CD8-positive, alpha-beta memory T cell (primary cell): ENCODE data around the gene KIAA1143. TPM values are rescaled to one million over a fixed set of nuclear protein-coding genes. Genes with fewer than 3 reads are reported as not detected.

Source experiments
- CTCF ChIA-PET: fragments of 350-600 bp; sonication (Branson Sonifier 250); formaldehyde crosslinking; loops from one replicate; lab custom pipeline; 2021; ENCODE audit warnings: antibody characterized with exemption; lab: Charles Lee
- POLR2A ChIA-PET: fragments of 350-600 bp; sonication (Branson Sonifier 250); formaldehyde crosslinking; loops from one replicate; lab custom pipeline; 2021; ENCODE audit warnings: antibody characterized with exemption; lab: Charles Lee
- DNase-seq, 5 donors: peaks; one replicate each; pipeline versions ENCODE4 v3.0.0 to v3.0.0-alpha.2; 2020 to 2022; ENCODE audit warnings: mixed read lengths in 1 of 5
- H3K27ac ChIP-seq: one replicate; pipeline ENCODE4 v1.7.0; 2013; ENCODE audit warnings: low read depth, mild to moderate bottlenecking, low read length, moderate library complexity
- H3K27me3 ChIP-seq: 2 replicates; pipeline ENCODE4 v1.7.0; 2013; ENCODE audit warnings: low read length, mild to moderate bottlenecking; ENCODE audit not compliant: insufficient read depth, poor library complexity, severe bottlenecking
- H3K36me3 ChIP-seq: 2 replicates; pipeline ENCODE4 v1.7.0; 2013; ENCODE audit warnings: mild to moderate bottlenecking, low read length, moderate library complexity; ENCODE audit not compliant: insufficient read depth
- H3K4me1 ChIP-seq: 2 replicates; pipeline ENCODE4 v1.7.0; 2013; ENCODE audit warnings: mild to moderate bottlenecking, low read length, moderate library complexity; ENCODE audit not compliant: insufficient read depth
- H3K4me3 ChIP-seq: 2 replicates; pipeline ENCODE4 v1.7.0; 2013; ENCODE audit warnings: mild to moderate bottlenecking, low read length
- H3K9me3 ChIP-seq: 2 replicates; pipeline ENCODE4 v1.7.0; 2013; ENCODE audit warnings: mild to moderate bottlenecking, low read length
- H3K27ac Mint-ChIP-seq, 8 donors: one replicate each; pipeline ENCODE4 v1.8.0; 2020 to 2021; ENCODE audit warnings: mixed read lengths in 8 of 8, mild to moderate bottlenecking in 6 of 8, inconsistent platforms in 3 of 8, moderate library complexity in 3 of 8
- H3K27me3 Mint-ChIP-seq, 2 donors: one replicate each; pipeline ENCODE4 v1.8.0; 2020 to 2021; ENCODE audit warnings: mixed read lengths in 2 of 2, mild to moderate bottlenecking in 1 of 2, moderate library complexity in 1 of 2
- H3K36me3 Mint-ChIP-seq, 3 donors: one replicate each; pipeline ENCODE4 v1.8.0; 2020 to 2021; ENCODE audit warnings: mixed read lengths in 3 of 3, inconsistent platforms in 1 of 3, mild to moderate bottlenecking in 1 of 3
- H3K4me1 Mint-ChIP-seq, 3 donors: one replicate each; pipeline ENCODE4 v1.8.0; 2020 to 2021; ENCODE audit warnings: mixed read lengths in 3 of 3, inconsistent platforms in 1 of 3, mild to moderate bottlenecking in 1 of 3
- H3K4me3 Mint-ChIP-seq, 7 donors: one replicate each; pipeline ENCODE4 v1.8.0; 2020 to 2021; ENCODE audit warnings: mixed read lengths in 7 of 7, mild to moderate bottlenecking in 6 of 7, moderate library complexity in 4 of 7, inconsistent platforms in 2 of 7
- H3K9me3 Mint-ChIP-seq, 5 donors: one replicate each; pipeline ENCODE4 v1.8.0; 2020 to 2022; ENCODE audit warnings: mixed read lengths in 5 of 5, mild to moderate bottlenecking in 3 of 5, moderate library complexity in 2 of 5, inconsistent platforms in 1 of 5
- polyA plus RNA-seq: library from polyadenylated mRNA; unstranded; fragments of 300-500 nt; fragmentation: Illumina TruSeq; gene quantifications from one replicate; pipeline ENCODE4 v1.2.3, GENCODE V29; 2021
- total RNA-seq, 2 experiments: library from RNA; stranded (reverse); gene quantifications; one replicate each; pipeline ENCODE4 v1.2.3, GENCODE V29; 2021

The KIAA1143 gene
- 10 to 100 TPM; 38.9 to 41.7 TPM for total RNA-seq
- 24.5 TPM for polyA plus RNA-seq

GRCh38 chr3:44761424-44762169 is at the start of gene KIAA1143, which contains the start of gene KIF15:
KIAA1143 (minus strand) TSS chr3:44761619; CDS start chr3:44761602, 17 bp downstream.
KIF15 (plus strand) TSS chr3:44761794; CDS start chr3:44761866, 72 bp downstream.
- Histone ChIP-seq H3K4me3 (peak within 1 kb of the TSS; percentile 95), H3K27me3 (no peaks in the 10 kb centered on the region), H3K36me3 (peaks cover 6% of the 10 kb centered on the region), H3K9me3 (no peaks in the 10 kb centered on the region), H3K27ac (peak within 1 kb of the TSS; percentile 96), H3K4me1 (peaks cover 9% of the 10 kb centered on the region)
- H3K27me3 Mint-ChIP-seq = peaks cover 0 to 5% of the 10 kb centered on the region in 2 donors
- H3K36me3 Mint-ChIP-seq = peaks cover 15 to 30% (median 23%) of the 10 kb centered on the region in 3 donors
- ChIA-PET POLR2A (interaction anchor here (0.7 to 1.4 kb wide), 5 partner anchors 32 to 423 kb away, joined by 3 to 7 read pairs (median 5); partner anchors contain the start of genes EXOSC7, TCAIM, ZDHHC3 and ZNF501), CTCF (interaction anchor here (0.8 to 3.0 kb wide), 2 partner anchors 32 to 250 kb away, joined by 3 to 17 read pairs; partner anchors contain the start of gene ZNF501)
- peak within 1 kb of the TSS; percentile 91 to 97 (median 94) for H3K4me3 Mint-ChIP-seq
- peaks cover 28 to 54% (median 48%) of the 10 kb centered on the region in 3 donors for H3K4me1 Mint-ChIP-seq
- peaks cover 0 to 4% (median 0%) of the 10 kb centered on the region in 5 donors for H3K9me3 Mint-ChIP-seq
- peak within 1 kb of the TSS; percentile 89 to 95 (median 92) for H3K27ac Mint-ChIP-seq
- peak; percentile 91 to 97 (median 96) for DNase-seq

DNA sequence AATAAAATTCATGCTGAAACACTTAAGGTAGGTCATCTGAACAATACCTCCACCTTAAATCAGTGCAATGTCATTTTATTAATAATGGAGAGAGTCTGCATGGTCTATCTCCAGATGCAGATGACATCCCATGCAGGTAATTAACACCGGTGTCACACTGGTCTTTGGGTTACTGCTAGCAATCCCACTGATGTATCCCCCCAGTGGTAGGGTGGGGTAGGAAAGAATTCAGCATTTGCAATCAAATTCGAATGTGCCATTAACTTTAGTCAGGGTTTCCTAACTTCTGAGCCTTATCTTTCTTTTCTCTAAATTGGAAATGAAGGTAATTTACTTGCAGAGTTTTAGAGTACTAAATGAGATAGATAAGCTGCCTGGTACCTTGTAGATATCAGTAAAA is 44.5 kb upstream of the KIAA1143 start:
- Mint-ChIP-seq H3K36me3 (peaks cover 0 to 2% (median 0%) of the 10 kb centered on the region in 3 donors), H3K9me3 (no peaks in the 10 kb centered on the region), H3K27ac (no peak overlapping the region), H3K27me3 (no peaks in the 10 kb centered on the region), H3K4me3 (no peak overlapping the region), H3K4me1 (no peaks in the 10 kb centered on the region)
- Histone ChIP-seq H3K27ac (no peak overlapping the region), H3K36me3 (no peaks in the 10 kb centered on the region), H3K4me3 (no peak overlapping the region), H3K9me3 (no peaks in the 10 kb centered on the region), H3K4me1 (no peaks in the 10 kb centered on the region), H3K27me3 (no peaks in the 10 kb centered on the region)
- CTCF ChIA-PET = no interaction called here
- DNase-seq = no peak
- POLR2A ChIA-PET = no interaction called here

- H3K4me1 Mint-ChIP-seq = no peaks in the 10 kb centered on the region
- Histone ChIP-seq H3K27ac (no peak overlapping the region), H3K36me3 (no peaks in the 10 kb centered on the region), H3K4me1 (no peaks in the 10 kb centered on the region), H3K4me3 (no peak overlapping the region), H3K9me3 (no peaks in the 10 kb centered on the region), H3K27me3 (no peaks in the 10 kb centered on the region)
- no peak overlapping the region for H3K27ac Mint-ChIP-seq
- CTCF ChIA-PET = no interaction called here
- no peaks in the 10 kb centered on the region for H3K36me3 Mint-ChIP-seq
- H3K9me3 Mint-ChIP-seq = no peaks in the 10 kb centered on the region
- no peak overlapping the region for H3K4me3 Mint-ChIP-seq
- no peak for DNase-seq
- H3K27me3 Mint-ChIP-seq = no peaks in the 10 kb centered on the region
- POLR2A ChIA-PET = no interaction called here
These were observed 41.9 kb upstream of the KIAA1143 start for GRCh38 chr3:44803298-44803697.

- Histone ChIP-seq H3K27me3 (no peaks in the 10 kb centered on the region), H3K9me3 (no peaks in the 10 kb centered on the region), H3K4me3 (no peak overlapping the region), H3K4me1 (no peaks in the 10 kb centered on the region), H3K27ac (no peak overlapping the region), H3K36me3 (no peaks in the 10 kb centered on the region)
- Mint-ChIP-seq H3K4me1 (no peaks in the 10 kb centered on the region), H3K9me3 (no peaks in the 10 kb centered on the region), H3K4me3 (no peak overlapping the region), H3K36me3 (no peaks in the 10 kb centered on the region), H3K27ac (no peak overlapping the region), H3K27me3 (no peaks in the 10 kb centered on the region)
- no peak for DNase-seq
- POLR2A ChIA-PET = no interaction called here
- CTCF ChIA-PET = no interaction called here
These were observed 40.6 kb upstream of the KIAA1143 start for GRCh38 chr3:44802011-44802410.

DNA sequence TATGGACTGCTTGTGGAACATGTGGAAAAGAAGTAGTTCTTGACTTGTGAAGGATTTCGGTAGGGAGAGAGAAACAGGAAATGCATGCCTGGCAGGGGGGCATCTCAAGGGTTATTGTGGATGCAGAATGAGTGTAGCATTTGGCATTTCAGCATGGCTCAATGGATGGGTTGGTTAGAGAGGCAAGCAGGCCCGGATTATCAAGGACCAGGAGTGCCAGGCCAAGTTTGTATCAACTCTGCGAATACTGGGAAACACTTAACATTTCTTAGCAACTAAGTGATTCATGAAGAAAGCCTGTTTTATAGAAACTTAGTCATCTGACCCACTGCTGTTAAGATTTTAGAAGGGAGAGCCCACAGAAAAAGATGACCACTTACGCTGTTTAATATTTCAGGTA is 33.8 kb upstream of the KIAA1143 start:
- H3K4me3 Mint-ChIP-seq = no peak overlapping the region
- ChIA-PET POLR2A (no interaction called here), CTCF (interaction anchor here (0.6 kb wide), 1 partner anchor 833 kb away, joined by 3 read pairs; no protein-coding TSS in a partner anchor)
- Histone ChIP-seq H3K27ac (no peak overlapping the region), H3K4me1 (no peaks in the 10 kb centered on the region), H3K27me3 (no peaks in the 10 kb centered on the region), H3K36me3 (no peaks in the 10 kb centered on the region), H3K9me3 (no peaks in the 10 kb centered on the region), H3K4me3 (no peak overlapping the region)
- no peaks in the 10 kb centered on the region for H3K9me3 Mint-ChIP-seq
- peak overlapping the region in 1 of 8 donors; percentile 3 for H3K27ac Mint-ChIP-seq
- peaks cover 0 to 1% (median 0%) of the 10 kb centered on the region in 3 donors for H3K36me3 Mint-ChIP-seq
- no peaks in the 10 kb centered on the region for H3K27me3 Mint-ChIP-seq
- no peaks in the 10 kb centered on the region for H3K4me1 Mint-ChIP-seq
- no peak for DNase-seq

- H3K36me3 Mint-ChIP-seq = no peaks in the 10 kb centered on the region
- no peaks in the 10 kb centered on the region for H3K36me3 ChIP-seq
- no peak overlapping the region for H3K27ac ChIP-seq
- CTCF ChIA-PET = no interaction called here
- no peak for DNase-seq
- H3K9me3 ChIP-seq = no peaks in the 10 kb centered on the region
- H3K4me3 ChIP-seq = no peak overlapping the region
- no peaks in the 10 kb centered on the region for H3K4me1 ChIP-seq
- peaks cover 0 to 1% of the 10 kb centered on the region in 2 donors for H3K27me3 Mint-ChIP-seq
- no peaks in the 10 kb centered on the region for H3K9me3 Mint-ChIP-seq
- POLR2A ChIA-PET = interaction anchor here (0.7 kb wide), 1 partner anchor 61 kb away, joined by 3 read pairs; no protein-coding TSS in a partner anchor
- H3K4me1 Mint-ChIP-seq = no peaks in the 10 kb centered on the region
- no peak overlapping the region for H3K27ac Mint-ChIP-seq
- H3K4me3 Mint-ChIP-seq = no peak overlapping the region
- no peaks in the 10 kb centered on the region for H3K27me3 ChIP-seq
These were observed 21.5 kb upstream of the KIAA1143 start for GRCh38 chr3:44782891-44783290.

GRCh38 chr3:44772099-44772442 is 10.7 kb upstream of the KIAA1143 start:
- no peak for DNase-seq
- H3K4me3 Mint-ChIP-seq = no peak overlapping the region
- ChIA-PET POLR2A (no interaction called here), CTCF (no interaction called here)
- Histone ChIP-seq H3K27ac (no peak overlapping the region), H3K27me3 (no peaks in the 10 kb centered on the region), H3K4me1 (no peaks in the 10 kb centered on the region), H3K9me3 (no peaks in the 10 kb centered on the region), H3K4me3 (no peak overlapping the region), H3K36me3 (no peaks in the 10 kb centered on the region)
- peaks cover 7 to 14% (median 9%) of the 10 kb centered on the region in 5 donors for H3K9me3 Mint-ChIP-seq
- H3K4me1 Mint-ChIP-seq = no peaks in the 10 kb centered on the region
- no peak overlapping the region for H3K27ac Mint-ChIP-seq
- H3K36me3 Mint-ChIP-seq = peaks cover 2 to 16% (median 2%) of the 10 kb centered on the region in 3 donors
- no peaks in the 10 kb centered on the region for H3K27me3 Mint-ChIP-seq

DNA sequence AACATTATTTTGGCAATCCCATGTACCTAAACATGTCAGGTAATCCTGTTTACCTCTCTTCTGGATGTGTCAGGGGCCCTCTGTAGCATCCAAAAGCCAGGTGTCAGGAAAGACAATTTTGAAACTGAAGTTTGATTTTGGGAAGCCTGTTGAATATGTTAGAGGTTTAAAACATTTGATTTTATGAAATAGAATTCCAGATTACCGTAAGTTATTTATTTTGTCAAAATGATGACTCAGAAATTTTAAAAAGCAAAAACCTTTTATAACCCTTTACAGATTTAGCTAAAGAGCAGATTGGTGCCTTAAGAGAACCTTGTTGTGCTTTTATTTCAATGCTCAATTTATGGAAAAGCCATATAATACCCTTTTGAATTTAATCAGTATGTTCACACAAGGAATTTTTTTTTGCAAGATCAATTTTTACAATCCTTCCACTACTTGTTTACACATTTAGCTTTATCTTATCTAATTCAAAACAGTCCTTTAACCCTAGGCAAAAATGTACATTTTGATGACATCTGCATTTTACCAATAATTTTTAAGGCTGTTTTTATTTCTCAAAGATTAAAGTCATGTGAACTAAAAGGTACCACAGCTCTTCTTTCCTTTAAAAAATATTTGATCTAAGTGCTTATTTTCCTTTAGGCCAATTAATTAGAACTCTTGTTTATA is 10.1 kb upstream of the KIAA1143 start:
- Histone ChIP-seq H3K27ac (no peak overlapping the region), H3K36me3 (no peaks in the 10 kb centered on the region), H3K27me3 (no peaks in the 10 kb centered on the region), H3K4me3 (no peak overlapping the region), H3K9me3 (no peaks in the 10 kb centered on the region), H3K4me1 (no peaks in the 10 kb centered on the region)
- CTCF ChIA-PET = no interaction called here
- H3K36me3 Mint-ChIP-seq = peaks cover 2 to 17% (median 2%) of the 10 kb centered on the region in 3 donors
- POLR2A ChIA-PET = no interaction called here
- no peaks in the 10 kb centered on the region for H3K27me3 Mint-ChIP-seq
- H3K9me3 Mint-ChIP-seq = peaks cover 7 to 14% (median 9%) of the 10 kb centered on the region in 5 donors
- no peak overlapping the region for H3K27ac Mint-ChIP-seq
- H3K4me3 Mint-ChIP-seq = no peak overlapping the region
- no peaks in the 10 kb centered on the region for H3K4me1 Mint-ChIP-seq
- DNase-seq = no peak
